OCI-LY3 (cell line): Measurements from ENCODE around the gene CCDC198.

Experiments
- CTCF ChIP-seq: fragments of 200-600, 300-600 bp; sonication (generic); IDR thresholded peaks from 2 replicates; pipeline ENCODE4 v1.5.1; 2014; ENCODE audit warnings: antibody characterized with exemption, low read length, low read depth
- EZH2phosphoT487 ChIP-seq: fragments of 200-600 bp; shearing (Covaris generic); IDR thresholded peaks from 2 replicates; pipeline ENCODE4 v1.6.1; 2018; ENCODE audit warnings: antibody characterized with exemption, mixed run types, low read depth

- peak; percentile 28 for TF ChIP-seq CTCF
- no peak for TF ChIP-seq EZH2phosphoT487
Measured at GRCh38 chr14:57526942-57527341, 33.3 kb upstream of the CCDC198 start.
